Measurements from ENCODE around the gene C12orf56.

- TF ChIP-seq CTCF (IDR thresholded peaks at IDR 0.05) (no peak), POLR2A (IDR thresholded peaks at IDR 0.05) (no peak)
Measured at GRCh38 chr12:64407342-64408223, 17.0 kb upstream of the C12orf56 start.
